ENCODE measurements around the gene RMI2.
"Not testable (repeated sequence)": the region's sequence is repeated elsewhere in the genome, so short reads cannot be mapped to it uniquely, and the experiment has no call there.

The RMI2 gene

DNA sequence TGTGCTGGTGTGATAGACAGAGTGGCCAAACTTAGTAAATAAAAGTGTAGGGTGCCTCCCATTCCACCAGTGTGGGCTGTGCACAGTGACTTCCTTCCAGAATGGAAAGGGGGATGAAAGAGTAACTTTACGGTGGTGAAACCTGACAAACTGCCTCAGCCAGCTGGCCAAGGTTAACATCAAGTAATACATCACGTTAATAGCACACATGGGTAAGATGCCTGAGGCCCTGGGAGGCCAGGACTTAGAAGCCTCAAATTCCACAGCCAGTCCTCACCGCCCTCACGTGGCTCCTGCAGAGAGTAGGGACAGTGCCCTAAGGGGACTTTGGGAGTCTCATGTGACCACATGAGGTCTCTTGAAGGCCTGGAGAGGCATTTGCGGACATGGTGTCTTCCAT, 14.1 kb downstream of the RMI2 start:
- FAIRE-seq (no peak), DNase-seq (ENCODE audit: insufficient read length) (no peak)
- TF ChIP-seq POLR2AphosphoS5 (IDR thresholded peaks at IDR 0.05; ENCODE audit: low read depth, low read length) (no peak), TAF1 (IDR thresholded peaks at IDR 0.05; ENCODE audit: borderline replicate concordance, low read depth, low read length) (no peak), POLR2A (IDR thresholded peaks at IDR 0.05; ENCODE audit: low read depth, low read length) (no peak)

DNA sequence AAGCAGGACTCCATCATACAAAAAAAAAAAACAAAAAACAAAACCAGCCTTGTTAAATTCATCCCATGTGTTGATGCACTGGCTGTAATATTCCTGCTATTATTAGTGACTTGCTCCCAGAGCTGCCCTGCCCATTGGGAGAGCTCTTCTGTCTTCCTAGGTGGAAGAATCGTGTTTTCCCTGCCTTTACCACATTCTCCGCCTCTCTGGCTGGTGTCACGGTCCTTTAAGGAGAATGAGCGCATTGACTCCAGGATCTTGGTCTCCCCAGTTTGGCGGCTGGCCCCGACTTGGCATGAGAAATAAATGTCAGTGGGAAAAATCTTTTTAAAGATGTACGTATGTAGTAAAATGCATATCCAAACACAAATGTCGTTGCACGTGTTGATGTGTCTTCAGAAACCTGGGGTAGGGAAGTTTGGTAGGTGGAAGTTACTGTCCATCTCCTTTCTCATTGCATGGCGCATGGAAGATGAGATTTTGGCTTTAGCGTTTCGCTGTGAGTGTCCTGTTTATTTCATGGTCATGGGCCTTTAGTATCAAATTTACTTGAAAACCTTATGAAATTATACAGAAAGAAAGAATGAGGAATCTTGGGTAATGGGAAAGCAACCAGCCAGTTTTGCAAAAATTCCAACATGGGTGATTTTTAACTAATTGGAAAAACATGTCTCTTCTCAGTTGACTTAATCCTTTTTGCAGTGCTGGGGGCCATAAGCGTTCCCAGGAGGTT, 15.5 kb downstream of the RMI2 start:
- DNase-seq (ENCODE audit: insufficient read length): no peak
- TF ChIP-seq POLR2AphosphoS5 (IDR thresholded peaks at IDR 0.05; ENCODE audit: low read depth, low read length): no peak
- TF ChIP-seq POLR2A (IDR thresholded peaks at IDR 0.05; ENCODE audit: low read depth, low read length): no peak
- TF ChIP-seq TAF1 (IDR thresholded peaks at IDR 0.05; ENCODE audit: borderline replicate concordance, low read depth, low read length): no peak
- FAIRE-seq: no peak

DNA sequence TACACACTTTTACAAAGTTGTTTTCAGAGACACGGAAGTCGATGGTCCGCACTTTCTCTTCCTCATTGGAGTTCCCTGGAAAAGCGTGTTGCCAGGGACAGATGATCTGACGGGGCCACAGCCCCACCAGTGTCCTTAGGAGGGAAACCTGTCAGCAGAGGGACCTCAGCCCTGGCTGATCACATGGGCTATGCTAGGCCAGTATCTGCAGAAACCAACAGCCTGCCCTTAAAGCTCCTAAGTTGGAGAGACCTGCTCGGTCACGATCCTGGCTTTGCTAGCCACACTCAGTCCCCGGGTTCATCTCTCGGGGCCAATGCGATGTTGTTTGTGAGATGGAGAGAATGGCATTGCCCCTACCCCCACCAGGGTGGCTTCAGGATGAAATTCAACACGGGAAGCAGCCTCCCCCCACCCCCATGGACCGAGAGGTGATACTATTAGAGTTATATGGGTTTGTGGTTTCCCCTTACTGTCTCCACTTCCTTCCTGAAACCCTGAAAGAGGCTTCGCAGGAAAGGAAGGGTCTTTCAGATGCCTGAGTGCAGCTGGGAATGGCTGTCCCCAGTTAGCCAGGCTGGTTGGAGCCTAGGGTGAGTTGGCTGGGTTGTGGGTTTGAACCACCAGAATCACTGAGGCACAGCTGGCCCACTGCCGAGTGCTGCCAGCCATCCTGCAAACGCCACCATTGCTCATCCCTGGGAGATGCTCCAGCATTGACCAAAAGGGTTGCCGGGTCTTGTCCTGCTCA, 16.6 kb downstream of the RMI2 start:
- FAIRE-seq (peak; percentile 81), DNase-seq (ENCODE audit: insufficient read length) (no peak)
- TF ChIP-seq TAF1 (IDR thresholded peaks at IDR 0.05; ENCODE audit: borderline replicate concordance, low read depth, low read length) (no peak), POLR2AphosphoS5 (IDR thresholded peaks at IDR 0.05; ENCODE audit: low read depth, low read length) (no peak), POLR2A (IDR thresholded peaks at IDR 0.05; ENCODE audit: low read depth, low read length) (no peak)

- TF ChIP-seq POLR2AphosphoS5 (IDR thresholded peaks at IDR 0.05; ENCODE audit: low read depth, low read length) (no peak), TAF1 (IDR thresholded peaks at IDR 0.05; ENCODE audit: borderline replicate concordance, low read depth, low read length) (no peak), POLR2A (IDR thresholded peaks at IDR 0.05; ENCODE audit: low read depth, low read length) (no peak)
- DNase-seq (ENCODE audit: insufficient read length) (no peak), FAIRE-seq (no peak)
These were observed 18.6 kb downstream of the RMI2 start for GRCh38 chr16:11363927-11364258.

DNA sequence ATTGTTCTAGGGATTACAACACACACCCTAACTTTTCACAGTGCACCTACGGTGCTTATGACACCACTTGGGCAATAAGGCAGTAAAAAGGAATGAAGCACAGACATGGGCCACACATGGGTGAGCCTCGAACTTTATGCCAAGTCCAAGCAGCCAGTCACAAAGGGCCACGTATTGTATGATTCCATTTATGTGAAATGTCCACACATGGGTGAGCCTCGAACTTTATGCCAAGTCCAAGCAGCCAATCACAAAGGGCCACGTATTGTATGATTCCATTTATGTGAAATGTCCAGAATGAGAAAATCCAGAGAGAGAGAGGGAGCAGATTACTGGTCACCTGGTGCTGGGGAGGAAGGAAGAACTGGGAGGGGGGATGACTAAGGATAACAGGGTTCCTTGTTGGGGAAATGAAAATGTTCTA, 22.2 kb downstream of the RMI2 start:
- TF ChIP-seq TAF1 (IDR thresholded peaks at IDR 0.05; ENCODE audit: borderline replicate concordance, low read depth, low read length): no peak
- TF ChIP-seq POLR2AphosphoS5 (IDR thresholded peaks at IDR 0.05; ENCODE audit: low read depth, low read length): no peak
- no peak for TF ChIP-seq POLR2A (IDR thresholded peaks at IDR 0.05; ENCODE audit: low read depth, low read length)
- DNase-seq (ENCODE audit: insufficient read length) (no peak), FAIRE-seq (no peak)

DNA sequence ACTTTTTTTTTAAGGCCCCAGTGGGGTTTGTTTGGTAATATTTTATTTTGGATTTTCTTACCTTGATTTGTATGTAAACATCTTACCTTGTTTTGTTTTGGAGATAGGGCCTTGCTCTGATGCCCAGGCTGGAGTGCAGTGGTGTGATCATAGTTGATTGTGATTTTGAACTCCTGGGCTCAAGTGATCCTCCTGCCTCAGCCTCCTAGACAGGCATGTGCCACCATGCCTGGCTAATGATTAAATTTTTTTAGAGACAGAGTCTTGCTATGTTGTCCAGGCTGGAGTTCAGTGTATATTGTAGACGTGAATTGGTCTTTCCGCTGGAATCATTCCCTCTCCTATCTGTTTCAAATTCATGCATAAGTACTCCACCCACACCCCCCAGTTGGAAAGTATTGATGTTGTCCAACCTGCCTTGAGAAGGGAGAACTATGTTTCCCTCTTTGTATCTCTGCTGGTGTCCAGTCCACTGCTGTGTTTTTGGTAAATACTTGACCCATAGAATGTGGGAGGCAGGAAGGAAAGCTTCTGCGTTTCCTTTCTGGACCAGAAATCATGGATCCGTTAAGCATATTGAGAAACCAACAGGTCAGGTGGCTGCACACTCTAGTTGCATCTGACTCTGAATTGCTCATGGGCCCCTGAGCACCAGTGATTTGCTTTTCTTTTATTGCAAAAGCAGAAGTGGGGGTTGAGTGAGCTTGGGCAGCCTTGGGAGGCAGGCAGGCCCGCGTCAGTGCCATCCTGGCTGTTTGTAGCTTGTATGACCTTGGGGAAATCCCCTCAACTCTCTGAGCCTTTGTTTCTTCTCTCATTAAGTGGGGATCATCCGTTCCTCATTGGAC, 25.0 kb downstream of the RMI2 start:
- no peak for DNase-seq (ENCODE audit: insufficient read length)
- peak; percentile 65 for FAIRE-seq
- no peak for TF ChIP-seq TAF1 (IDR thresholded peaks at IDR 0.05; ENCODE audit: borderline replicate concordance, low read depth, low read length)
- no peak for TF ChIP-seq POLR2A (IDR thresholded peaks at IDR 0.05; ENCODE audit: low read depth, low read length)

DNA sequence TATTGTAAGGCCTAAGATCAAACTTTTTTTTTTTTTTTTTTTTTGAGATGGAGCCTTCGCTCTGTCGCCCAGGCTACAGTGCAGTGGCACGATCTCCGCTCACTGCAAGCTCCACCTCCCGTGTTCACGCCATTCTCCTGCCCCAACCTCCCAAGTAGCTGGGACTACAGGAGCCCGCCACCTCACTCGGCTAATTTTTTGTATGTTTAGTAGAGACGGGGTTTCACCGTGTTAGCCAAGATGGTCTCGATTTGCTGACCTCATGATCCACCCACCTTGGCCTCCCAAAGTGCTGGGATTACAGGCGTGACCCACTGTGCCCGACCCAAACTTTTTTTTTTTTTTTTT, 25.6 kb downstream of the RMI2 start:
- FAIRE-seq; DNase-seq (ENCODE audit: insufficient read length): not testable (repeated sequence)

- TF ChIP-seq POLR2A (IDR thresholded peaks at IDR 0.05; ENCODE audit: low read depth, low read length) (no peak), TAF1 (IDR thresholded peaks at IDR 0.05; ENCODE audit: borderline replicate concordance, low read depth, low read length) (no peak), POLR2AphosphoS5 (IDR thresholded peaks at IDR 0.05; ENCODE audit: low read depth, low read length) (no peak)
These were observed 27.0 kb downstream of the RMI2 start for GRCh38 chr16:11372073-11372828.

GRCh38 chr16:11372829-11373306, 27.6 kb downstream of the RMI2 start:
- FAIRE-seq (no peak), DNase-seq (ENCODE audit: insufficient read length) (no peak)
- TF ChIP-seq TAF1 (IDR thresholded peaks at IDR 0.05; ENCODE audit: borderline replicate concordance, low read depth, low read length) (no peak), POLR2A (IDR thresholded peaks at IDR 0.05; ENCODE audit: low read depth, low read length) (no peak), POLR2AphosphoS5 (IDR thresholded peaks at IDR 0.05; ENCODE audit: low read depth, low read length) (no peak)

More at GRCh38 chr16:11372073-11372828, 27.0 kb downstream of the RMI2 start:
- FAIRE-seq (no peak), DNase-seq (ENCODE audit: insufficient read length) (no peak)

GRCh38 chr16:11374255-11374654, 29.0 kb downstream of the RMI2 start:
- FAIRE-seq: no peak
- DNase-seq (ENCODE audit: insufficient read length): no peak

GRCh38 chr16:11377154-11377553, 31.9 kb downstream of the RMI2 start:
- FAIRE-seq: no peak
- TF ChIP-seq POLR2AphosphoS5 (IDR thresholded peaks at IDR 0.05; ENCODE audit: low read depth, low read length): no peak
- TF ChIP-seq POLR2A (IDR thresholded peaks at IDR 0.05; ENCODE audit: low read depth, low read length): no peak
- no peak for TF ChIP-seq TAF1 (IDR thresholded peaks at IDR 0.05; ENCODE audit: borderline replicate concordance, low read depth, low read length)
- no peak for DNase-seq (ENCODE audit: insufficient read length)

More at GRCh38 chr16:11374255-11374654, 29.0 kb downstream of the RMI2 start:
- TF ChIP-seq POLR2A (IDR thresholded peaks at IDR 0.05; ENCODE audit: low read depth, low read length) (no peak), TAF1 (IDR thresholded peaks at IDR 0.05; ENCODE audit: borderline replicate concordance, low read depth, low read length) (no peak), POLR2AphosphoS5 (IDR thresholded peaks at IDR 0.05; ENCODE audit: low read depth, low read length) (no peak)

DNA sequence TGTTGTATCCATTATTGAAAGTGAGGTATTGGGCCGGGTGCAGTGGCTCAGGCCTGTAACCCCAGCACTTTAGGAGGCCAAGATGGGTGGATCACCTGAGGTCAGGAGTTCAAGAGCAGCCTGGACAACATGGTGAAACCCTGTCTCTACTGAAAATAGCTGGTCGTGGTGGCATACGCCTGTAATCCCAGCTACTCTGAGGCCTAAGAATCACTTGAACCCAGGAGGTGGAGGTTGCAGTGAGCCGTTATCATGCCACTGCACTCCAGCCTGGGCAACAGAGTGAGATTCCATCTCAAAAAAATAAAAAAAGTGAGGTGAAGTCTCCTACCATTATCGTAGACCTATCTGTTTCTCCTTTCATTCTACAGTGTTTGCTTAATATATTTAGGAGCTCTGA, 33.7 kb downstream of the RMI2 start:
- FAIRE-seq; DNase-seq (ENCODE audit: insufficient read length): not testable (repeated sequence)

All from GM12892 (cell line).